ENCODE measurements around the gene EPHB3.

The EPHB3 gene

GRCh38 chr3:184602372-184603150, 41.0 kb downstream of the EPHB3 start:
- in situ Hi-C loops (cut with MboI; ENCODE audit: low pct_unique_long_range_greater_than_20kb, low sequenced_read_pairs, unreplicated experiment): no loop called here
- no peak for TF ChIP-seq CTCF (IDR thresholded peaks at IDR 0.05; ENCODE audit: extremely low read depth, insufficient read depth, missing control alignments)
- DNase-seq (ENCODE audit: low spot score): no peak

GRCh38 chr3:184603151-184604030, 41.8 kb downstream of the EPHB3 start:
- in situ Hi-C loops (cut with MboI; ENCODE audit: low pct_unique_long_range_greater_than_20kb, low sequenced_read_pairs, unreplicated experiment): no loop called here
- DNase-seq (ENCODE audit: low spot score): no peak
- no peak for TF ChIP-seq CTCF (IDR thresholded peaks at IDR 0.05; ENCODE audit: extremely low read depth, insufficient read depth, missing control alignments)

GRCh38 chr3:184604039-184604601, 42.5 kb downstream of the EPHB3 start:
- TF ChIP-seq CTCF (IDR thresholded peaks at IDR 0.05; ENCODE audit: extremely low read depth, insufficient read depth, missing control alignments): no peak
- in situ Hi-C loops (cut with MboI; ENCODE audit: low pct_unique_long_range_greater_than_20kb, low sequenced_read_pairs, unreplicated experiment): no loop called here
- DNase-seq (ENCODE audit: low spot score): peak; percentile 53

GRCh38 chr3:184604615-184605290, 43.2 kb downstream of the EPHB3 start:
- TF ChIP-seq CTCF (IDR thresholded peaks at IDR 0.05; ENCODE audit: extremely low read depth, insufficient read depth, missing control alignments): no peak
- in situ Hi-C loops (cut with MboI; ENCODE audit: low pct_unique_long_range_greater_than_20kb, low sequenced_read_pairs, unreplicated experiment): no loop called here
- DNase-seq (ENCODE audit: low spot score): no peak

- no peak for TF ChIP-seq CTCF (IDR thresholded peaks at IDR 0.05; ENCODE audit: extremely low read depth, insufficient read depth, missing control alignments)
- in situ Hi-C loops (cut with MboI; ENCODE audit: low pct_unique_long_range_greater_than_20kb, low sequenced_read_pairs, unreplicated experiment): no loop called here
- DNase-seq (ENCODE audit: low spot score): no peak
Measured at GRCh38 chr3:184608209-184608608, 46.6 kb downstream of the EPHB3 start.
